GM11168 (cell line): ENCODE results near the gene MYL12B.

Experiments used
- in situ Hi-C: fragments of 300-500 bp; cut with MboI; formaldehyde crosslinking; loops from one replicate; pipeline ENCODE4 v1.12.0; 2022; ENCODE audit warnings: low sequenced_read_pairs; ENCODE audit not compliant: unreplicated experiment

The MYL12B gene

GRCh38 chr18:3255611-3256165 is 6.2 kb upstream of the MYL12B start:
- in situ Hi-C loops, result loop anchor here (10.0 kb wide), 1 partner anchor 1019 kb away; no protein-coding TSS in a partner anchor

GRCh38 chr18:3256693-3257626 is 5.0 kb upstream of the MYL12B start:
- in situ Hi-C loops, result loop anchor here (10.0 kb wide), 1 partner anchor 1018 kb away; no protein-coding TSS in a partner anchor

DNA sequence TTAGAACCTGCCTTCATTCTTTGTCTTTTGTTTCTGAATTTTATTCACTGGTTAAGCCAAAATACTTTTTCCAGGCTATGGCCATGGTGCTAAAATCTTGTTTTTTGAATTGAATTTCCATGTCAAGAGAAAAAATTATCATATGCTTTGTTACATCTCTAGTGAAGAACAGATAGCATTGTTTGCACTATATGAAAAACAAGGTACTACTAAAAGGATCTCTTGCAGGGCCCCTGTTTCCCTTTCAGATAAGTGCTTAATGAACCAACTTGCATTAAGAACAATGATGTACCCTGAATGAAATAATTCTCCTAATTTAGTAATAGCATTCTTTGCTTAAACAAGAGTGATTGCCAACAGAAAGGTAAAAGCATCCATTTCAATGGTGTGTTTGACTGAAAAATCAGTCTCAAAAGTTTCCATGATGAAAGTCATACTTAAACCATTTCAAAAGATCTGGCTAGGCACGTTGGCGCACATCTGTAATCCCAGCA is 4.3 kb upstream of the MYL12B start:
- in situ Hi-C loops, result loop anchor here (10.0 kb wide), 1 partner anchor 1017 kb away; no protein-coding TSS in a partner anchor

GRCh38 chr18:3260995-3261372 is 949 bp upstream of the MYL12B start:
- in situ Hi-C loops, result no loop called here

GRCh38 chr18:3262234-3263131 is 550 bp downstream of the MYL12B start:
- in situ Hi-C loops, result no loop called here

DNA sequence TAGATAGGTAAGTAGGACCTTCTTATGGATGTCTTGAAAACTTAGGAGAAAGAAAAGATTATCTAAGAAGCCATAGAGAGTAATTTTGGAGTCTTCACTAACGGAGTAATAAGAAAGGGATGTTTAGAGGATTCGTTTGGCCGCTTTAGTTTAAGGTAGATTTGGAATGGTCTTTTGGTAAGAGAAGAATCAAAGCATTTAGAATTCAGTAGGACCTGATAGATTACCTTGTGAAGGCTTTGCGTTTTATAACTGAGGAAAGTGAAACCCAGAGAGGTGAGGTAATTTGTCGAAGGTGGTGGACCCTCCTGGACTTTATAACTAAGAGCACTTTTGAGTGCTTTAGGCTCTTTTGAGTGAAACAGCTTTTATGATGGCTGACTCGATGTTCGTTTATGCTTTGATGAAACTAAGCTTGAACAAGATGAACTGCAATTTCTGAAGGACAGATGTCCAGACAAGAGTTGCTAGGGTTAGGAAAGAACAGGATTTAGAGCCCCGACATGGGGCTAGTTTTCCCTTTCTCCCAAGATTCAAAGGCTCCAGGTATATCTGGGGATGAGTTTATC is 1.3 kb downstream of the MYL12B start:
- in situ Hi-C loops, result no loop called here

DNA sequence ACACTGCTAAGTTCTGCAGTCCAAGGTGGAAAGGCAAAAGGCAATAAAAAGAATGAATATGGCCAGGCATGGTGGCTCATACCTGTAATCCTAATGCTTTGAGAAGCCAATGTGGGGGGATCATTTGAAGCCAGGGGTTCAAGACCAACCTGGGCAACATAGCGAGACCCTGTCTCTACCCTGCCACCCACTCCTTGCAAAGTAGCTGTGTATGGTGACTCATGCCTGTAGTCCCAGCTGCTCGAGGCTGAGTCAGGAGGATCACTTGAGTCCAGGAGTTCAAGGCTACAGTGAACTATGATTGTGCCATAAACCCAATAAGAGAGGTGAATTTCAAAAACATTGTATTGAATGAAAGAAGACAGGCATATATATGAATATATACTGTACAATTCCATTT is 2.4 kb downstream of the MYL12B start:
- in situ Hi-C loops, result no loop called here

DNA sequence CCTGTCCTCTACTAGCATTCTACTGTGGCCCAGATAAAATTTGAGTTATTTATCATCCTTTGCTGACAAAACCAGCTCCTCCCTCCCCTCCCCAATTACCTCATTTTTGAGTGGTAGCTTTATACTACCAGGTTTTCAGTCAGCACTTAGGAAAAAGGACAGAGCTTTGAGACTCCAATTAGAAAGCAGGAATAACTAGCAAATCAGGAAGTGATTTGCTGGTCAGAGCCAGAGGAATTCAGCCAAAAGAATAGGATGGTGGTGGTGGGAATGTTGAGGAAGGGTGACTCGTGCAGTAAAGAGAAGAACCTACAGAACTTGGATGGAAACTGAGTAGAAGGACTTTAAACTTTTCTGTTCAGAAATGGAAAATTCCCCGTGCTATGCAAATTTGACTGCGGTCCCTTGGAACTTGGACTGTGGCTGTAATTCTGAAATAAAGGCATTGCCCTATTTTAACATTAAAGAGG is 3.7 kb downstream of the MYL12B start:
- in situ Hi-C loops, result no loop called here

- in situ Hi-C loops, result no loop called here
Observed at GRCh38 chr18:3266062-3266608, 4.2 kb downstream of the MYL12B start.

- in situ Hi-C loops, result no loop called here
Observed at GRCh38 chr18:3268306-3268705, 6.4 kb downstream of the MYL12B start.

DNA sequence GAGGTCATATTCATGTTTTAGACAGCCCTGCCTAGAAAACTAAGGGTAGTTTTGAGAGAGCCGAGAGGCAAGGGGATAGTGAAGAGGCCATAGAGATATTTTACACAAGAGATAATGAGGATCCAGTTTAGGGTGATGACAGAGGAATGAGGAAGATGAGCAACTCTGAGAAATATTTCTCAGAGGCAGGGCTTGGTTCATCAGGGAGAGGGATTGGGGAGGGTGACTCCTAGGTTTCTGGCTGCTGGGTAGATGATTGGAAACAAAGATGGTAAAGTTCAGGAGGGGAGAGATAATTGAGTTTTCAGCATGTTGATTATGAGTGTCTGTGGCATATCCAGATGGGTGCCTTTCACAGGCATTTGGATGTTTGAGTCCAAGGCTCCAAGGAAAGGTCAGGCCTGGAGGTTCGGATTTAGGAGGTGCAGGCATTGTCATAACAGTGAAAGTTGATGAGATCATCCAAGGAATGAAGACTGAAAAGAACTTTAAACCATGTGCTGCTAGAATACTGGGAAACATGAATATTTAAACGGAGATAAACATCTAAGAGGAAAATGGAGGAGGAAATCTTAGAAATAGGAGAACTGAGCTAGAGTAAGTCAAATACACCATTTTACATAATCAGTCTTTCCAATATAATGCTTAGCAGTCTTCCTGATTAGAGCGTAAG is 7.4 kb downstream of the MYL12B start:
- in situ Hi-C loops, result no loop called here

DNA sequence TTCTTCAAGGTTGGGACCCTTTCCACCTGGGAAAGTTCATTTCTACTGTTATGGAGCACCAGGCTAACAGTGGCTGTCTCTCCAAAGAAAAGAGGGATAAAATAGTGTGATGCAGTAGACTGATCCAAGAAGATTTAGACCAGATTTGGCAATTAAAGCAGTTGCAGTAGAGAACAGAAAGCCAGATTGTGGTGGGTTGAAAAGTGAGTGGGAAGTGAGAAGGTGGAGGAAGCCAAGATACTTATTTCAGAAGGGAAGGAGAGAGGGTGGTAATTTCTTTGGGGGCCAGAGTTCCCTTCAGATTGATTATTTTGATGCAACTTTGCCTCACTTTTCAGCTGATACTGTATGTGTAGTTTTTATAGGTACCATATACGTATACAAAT is 8.0 kb downstream of the MYL12B start:
- in situ Hi-C loops, result no loop called here

GRCh38 chr18:3273042-3273441 is 11.1 kb downstream of the MYL12B start:
- in situ Hi-C loops, result no loop called here

- in situ Hi-C loops, result loop anchor here (25.0 kb wide), 1 partner anchor 185 kb away; the partner anchor contains the start of gene TGIF1
Observed at GRCh38 chr18:3277643-3278213, 15.8 kb downstream of the MYL12B start.

DNA sequence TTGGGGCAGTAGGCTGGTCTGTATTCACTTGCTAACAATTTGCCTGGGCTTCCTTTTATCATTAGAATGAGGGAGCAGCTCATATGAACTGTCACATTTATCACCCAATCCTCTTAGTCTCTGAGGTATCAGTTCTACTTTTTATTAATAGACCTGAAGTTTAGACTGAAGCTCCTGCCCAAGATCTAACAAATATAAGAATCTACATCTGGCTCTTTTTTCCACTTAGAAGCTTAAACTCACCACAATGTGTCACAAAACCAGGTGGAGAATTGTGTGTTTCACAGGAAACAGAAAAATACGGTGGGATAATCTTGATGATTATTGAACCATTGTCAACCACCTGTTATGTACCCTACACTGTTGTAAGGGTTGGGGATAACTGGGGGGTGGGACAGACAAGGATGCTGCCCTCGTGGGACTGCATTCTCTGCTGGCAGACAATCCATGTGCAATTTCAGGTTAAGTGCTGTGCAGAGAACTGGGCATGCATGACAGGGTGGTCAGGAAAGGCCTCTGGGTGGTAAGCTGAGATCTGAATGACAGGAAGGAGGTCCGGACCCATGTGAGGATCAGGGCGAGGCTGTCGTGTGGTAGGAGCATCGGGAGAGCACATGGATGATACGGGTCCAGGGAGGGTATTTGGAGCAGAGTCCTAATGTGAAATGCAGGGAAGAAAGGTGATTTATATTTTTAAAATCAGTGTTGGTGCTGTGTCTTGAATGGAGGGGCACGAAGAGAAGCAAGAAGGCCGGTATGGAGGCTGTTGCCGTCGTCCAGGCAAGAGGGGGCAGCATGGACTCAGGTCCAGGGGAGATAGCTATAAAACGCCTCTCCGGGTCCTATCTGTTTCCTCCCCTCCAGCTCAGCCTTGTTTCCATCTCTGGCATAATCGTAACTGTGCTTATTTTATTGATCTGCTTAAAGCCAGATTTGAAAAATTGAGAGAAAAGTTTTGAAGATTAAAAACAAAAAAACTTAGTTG is 17.6 kb downstream of the MYL12B start:
- in situ Hi-C loops, result loop anchor here (25.0 kb wide), 1 partner anchor 183 kb away; the partner anchor contains the start of gene TGIF1

- in situ Hi-C loops, result loop anchor here (25.0 kb wide), 1 partner anchor 181 kb away; the partner anchor contains the start of gene TGIF1
Observed at GRCh38 chr18:3281456-3282400, 19.8 kb downstream of the MYL12B start.
